ENCODE results near the gene PPP2R1A. TPM values are rescaled to one million over a fixed set of nuclear protein-coding genes. Genes with fewer than 3 reads are reported as not detected.
A peak's percentile ranks its signal among the peaks of the same experiment; 100 is the strongest.

The PPP2R1A gene
- total and polyA plus RNA-seq, 2 of the 13 experiments (the other 11 are each of a cell fraction or from before 2014, with no cell fraction given), result 86.7 to 130 TPM

DNA sequence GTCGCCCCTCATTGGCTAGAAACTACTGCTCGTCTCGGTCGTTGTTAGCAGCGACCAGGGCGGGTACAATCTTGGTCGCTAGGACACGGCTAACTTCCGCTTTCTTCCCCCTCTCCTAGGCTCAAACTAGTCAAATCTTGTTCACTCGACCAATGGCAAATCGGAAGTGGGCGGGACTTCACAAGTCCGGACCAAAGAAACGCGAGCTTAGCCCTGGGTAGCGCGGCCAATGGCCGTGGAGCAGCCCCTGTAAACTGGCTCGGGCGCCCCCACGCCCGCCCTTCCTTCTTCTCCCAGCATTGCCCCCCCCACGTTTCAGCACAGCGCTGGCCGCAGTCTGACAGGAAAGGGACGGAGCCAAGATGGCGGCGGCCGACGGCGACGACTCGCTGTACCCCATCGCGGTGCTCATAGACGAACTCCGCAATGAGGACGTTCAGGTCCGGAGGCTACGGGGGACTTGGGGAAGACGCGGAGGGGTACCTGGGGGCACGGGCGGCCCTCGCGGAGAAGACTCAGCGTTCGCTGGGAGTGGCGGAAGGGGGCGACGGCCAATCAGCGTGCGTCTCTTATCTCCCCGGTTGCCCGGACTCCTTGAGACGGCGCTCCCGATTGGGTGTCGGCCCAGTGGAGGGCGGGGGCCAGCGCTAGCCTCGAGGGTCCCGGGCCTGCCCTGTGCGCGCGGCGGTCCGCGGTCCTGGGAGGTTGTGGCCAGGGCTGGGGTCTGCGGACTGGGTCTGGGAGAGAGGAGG lies at the start of gene PPP2R1A (continued):
- TF ChIP-seq SMAD1 (CRISPR knock-in tag; IDR thresholded peaks at IDR 0.05; ENCODE audit: borderline replicate concordance, low read depth) (peak; percentile 45; the same call in 1 of the 2 replicates), DRAP1 (CRISPR knock-in tag; IDR thresholded peaks at IDR 0.05) (peak; percentile 41), ZC3H13 (CRISPR knock-in tag; IDR thresholded peaks at IDR 0.05) (peak; percentile 66; the same call in 1 of the 2 replicates), FLYWCH1 (CRISPR knock-in tag; IDR thresholded peaks at IDR 0.05) (no peak), ZBTB2 (CRISPR knock-in tag; IDR thresholded peaks at IDR 0.05; ENCODE audit: low read depth) (peak; percentile 17; the same call in 1 of the 2 replicates), PHF5A (CRISPR knock-in tag; IDR thresholded peaks at IDR 0.05; ENCODE audit: low read depth, unreplicated experiment) (no peak), ELF1 (CRISPR knock-in tag; IDR thresholded peaks at IDR 0.05) (peak; percentile 88), KDM4B (CRISPR knock-in tag; IDR thresholded peaks at IDR 0.05) (no peak), ZNF331 (CRISPR knock-in tag; IDR thresholded peaks at IDR 0.05) (no peak), ZMYM4 (CRISPR knock-in tag; IDR thresholded peaks at IDR 0.05) (peak; percentile 86), HIVEP1 (CRISPR knock-in tag; IDR thresholded peaks at IDR 0.05) (peak; percentile 82), AGO2 (optimal IDR thresholded peaks at IDR 0.05; ENCODE audit: low read depth, low read length) (peak; percentile 79), HES4 (CRISPR knock-in tag; IDR thresholded peaks at IDR 0.05; ENCODE audit: borderline replicate concordance) (no peak), NBN (conservative IDR thresholded peaks at IDR 0.05) (no peak), ARHGAP35 (CRISPR knock-in tag; IDR thresholded peaks at IDR 0.05; ENCODE audit: borderline replicate concordance) (0 out of 2 replicates have a peak, but pooled peaks have one; percentile 58), LCORL (IDR thresholded peaks at IDR 0.05) (no peak), LCORL (CRISPR knock-in tag; IDR thresholded peaks at IDR 0.05) (peak; percentile 65; the same call in 1 of the 2 replicates), NR2F1 (CRISPR knock-in tag; IDR thresholded peaks at IDR 0.05) (no peak), FOXK2 (IDR thresholded peaks at IDR 0.05) (no peak), CREBL2 (CRISPR knock-in tag; IDR thresholded peaks at IDR 0.05; ENCODE audit: borderline replicate concordance) (peak; percentile 44; the same call in 1 of the 2 replicates), ZNF616 (CRISPR knock-in tag; IDR thresholded peaks at IDR 0.05; ENCODE audit: low read depth) (peak; percentile 75; the same call in 1 of the 2 replicates)
- TF ChIP-seq, protein P1, sequence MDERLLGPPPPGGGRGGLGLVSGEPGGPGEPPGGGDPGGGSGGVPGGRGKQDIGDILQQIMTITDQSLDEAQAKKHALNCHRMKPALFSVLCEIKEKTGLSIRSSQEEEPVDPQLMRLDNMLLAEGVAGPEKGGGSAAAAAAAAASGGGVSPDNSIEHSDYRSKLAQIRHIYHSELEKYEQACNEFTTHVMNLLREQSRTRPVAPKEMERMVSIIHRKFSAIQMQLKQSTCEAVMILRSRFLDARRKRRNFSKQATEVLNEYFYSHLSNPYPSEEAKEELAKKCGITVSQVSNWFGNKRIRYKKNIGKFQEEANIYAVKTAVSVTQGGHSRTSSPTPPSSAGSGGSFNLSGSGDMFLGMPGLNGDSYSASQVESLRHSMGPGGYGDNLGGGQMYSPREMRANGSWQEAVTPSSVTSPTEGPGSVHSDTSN (CRISPR knock-in tag; IDR thresholded peaks at IDR 0.05), result peak; percentile 78
- TF ChIP-seq, protein P2, sequence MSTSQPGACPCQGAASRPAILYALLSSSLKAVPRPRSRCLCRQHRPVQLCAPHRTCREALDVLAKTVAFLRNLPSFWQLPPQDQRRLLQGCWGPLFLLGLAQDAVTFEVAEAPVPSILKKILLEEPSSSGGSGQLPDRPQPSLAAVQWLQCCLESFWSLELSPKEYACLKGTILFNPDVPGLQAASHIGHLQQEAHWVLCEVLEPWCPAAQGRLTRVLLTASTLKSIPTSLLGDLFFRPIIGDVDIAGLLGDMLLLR (CRISPR knock-in tag; IDR thresholded peaks at IDR 0.05), result peak; percentile 87
- TF ChIP-seq, protein P3, sequence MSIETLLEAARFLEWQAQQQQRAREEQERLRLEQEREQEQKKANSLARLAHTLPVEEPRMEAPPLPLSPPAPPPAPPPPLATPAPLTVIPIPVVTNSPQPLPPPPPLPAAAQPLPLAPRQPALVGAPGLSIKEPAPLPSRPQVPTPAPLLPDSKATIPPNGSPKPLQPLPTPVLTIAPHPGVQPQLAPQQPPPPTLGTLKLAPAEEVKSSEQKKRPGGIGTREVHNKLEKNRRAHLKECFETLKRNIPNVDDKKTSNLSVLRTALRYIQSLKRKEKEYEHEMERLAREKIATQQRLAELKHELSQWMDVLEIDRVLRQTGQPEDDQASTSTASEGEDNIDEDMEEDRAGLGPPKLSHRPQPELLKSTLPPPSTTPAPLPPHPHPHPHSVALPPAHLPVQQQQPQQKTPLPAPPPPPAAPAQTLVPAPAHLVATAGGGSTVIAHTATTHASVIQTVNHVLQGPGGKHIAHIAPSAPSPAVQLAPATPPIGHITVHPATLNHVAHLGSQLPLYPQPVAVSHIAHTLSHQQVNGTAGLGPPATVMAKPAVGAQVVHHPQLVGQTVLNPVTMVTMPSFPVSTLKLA (IDR thresholded peaks at IDR 0.05), result peak; percentile 8; the same call in 1 of the 2 replicates

Data from HepG2 (cell line).